H9 (cell line): ENCODE data around the gene QSOX1. TPM values are rescaled to one million over a fixed set of nuclear protein-coding genes. Genes with fewer than 3 reads are reported as not detected.

Experiments used
- DNase-seq: peaks from one replicate; pipeline ENCODE4 v3.0.0-alpha.2; 2017
- H2AFZ ChIP-seq: one replicate; pipeline ENCODE4 v1.6.1; 2013; ENCODE audit warnings: mild to moderate bottlenecking, low read length, control low read depth, moderate library complexity
- H2AK5ac ChIP-seq: 2 replicates; pipeline ENCODE4 v1.6.1; 2013; ENCODE audit warnings: low read length, control low read depth, mixed read lengths; ENCODE audit not compliant: insufficient read length
- H2BK120ac ChIP-seq: one replicate; pipeline ENCODE4 v1.6.1; 2013; ENCODE audit warnings: low read depth, mild to moderate bottlenecking, low read length, control low read depth, inconsistent platforms; ENCODE audit not compliant: poor library complexity, severe bottlenecking
- H2BK12ac ChIP-seq: 2 replicates; pipeline ENCODE4 v1.6.1; 2013; ENCODE audit warnings: low read length, control low read depth, mixed read lengths, low read depth; ENCODE audit not compliant: insufficient read length
- H2BK15ac ChIP-seq: 2 replicates; pipeline ENCODE4 v1.6.1; 2013; ENCODE audit warnings: low read depth, low read length, control low read depth
- H2BK20ac ChIP-seq: one replicate; pipeline ENCODE4 v1.6.1; 2013; ENCODE audit warnings: low read depth, mild to moderate bottlenecking, low read length, control low read depth, inconsistent platforms; ENCODE audit not compliant: poor library complexity, severe bottlenecking
- H2BK5ac ChIP-seq: 2 replicates; pipeline ENCODE4 v1.6.1; 2013; ENCODE audit warnings: low read length, control low read depth, mixed read lengths; ENCODE audit not compliant: insufficient read length
- H3K14ac ChIP-seq: 2 replicates; pipeline ENCODE4 v1.6.1; 2013; ENCODE audit warnings: low read length, control low read depth; ENCODE audit not compliant: insufficient read depth
- H3K18ac ChIP-seq: 2 replicates; pipeline ENCODE4 v1.6.1; 2013; ENCODE audit warnings: low read depth, mild to moderate bottlenecking, mixed read lengths, low read length, control low read depth; ENCODE audit not compliant: insufficient read length
- H3K23ac ChIP-seq: 2 replicates; pipeline ENCODE4 v1.6.1; 2013; ENCODE audit warnings: low read length, control low read depth, mixed read lengths, low read depth; ENCODE audit not compliant: insufficient read length
- H3K23me2 ChIP-seq: 2 replicates; pipeline ENCODE4 v1.6.1; 2013; ENCODE audit warnings: low read depth, mild to moderate bottlenecking, mixed read lengths, low read length, control low read depth; ENCODE audit not compliant: insufficient read length, poor library complexity, severe bottlenecking
- H3K27ac ChIP-seq: 2 replicates; pipeline ENCODE4 v1.5.1; 2013; ENCODE audit warnings: low read length, control low read depth, mixed read lengths, low read depth; ENCODE audit not compliant: insufficient read length
- H3K27me3 ChIP-seq: 2 replicates; pipeline ENCODE4 v1.6.1; 2013; ENCODE audit warnings: low read length, control low read depth, inconsistent platforms; ENCODE audit not compliant: insufficient read depth
- H3K4ac ChIP-seq: 2 replicates; pipeline ENCODE4 v1.6.1; 2013; ENCODE audit warnings: low read depth, mild to moderate bottlenecking, control low read depth, inconsistent platforms, low read length, moderate library complexity
- H3K4me1 ChIP-seq: 2 replicates; pipeline ENCODE4 v1.6.1; 2013; ENCODE audit warnings: low read length, control low read depth, inconsistent platforms; ENCODE audit not compliant: insufficient read depth
- H3K4me2 ChIP-seq: 2 replicates; pipeline ENCODE4 v1.6.1; 2013; ENCODE audit warnings: low read length, control low read depth, mixed read lengths; ENCODE audit not compliant: insufficient read length, insufficient read depth
- H3K56ac ChIP-seq: 2 replicates; pipeline ENCODE4 v1.6.1; 2013; ENCODE audit warnings: low read depth, mild to moderate bottlenecking, mixed read lengths, low read length, control low read depth; ENCODE audit not compliant: insufficient read length
- H3K79me1 ChIP-seq: 2 replicates; pipeline ENCODE4 v1.6.1; 2013; ENCODE audit warnings: low read depth, mild to moderate bottlenecking, moderate library complexity, low read length, control low read depth, inconsistent platforms; ENCODE audit not compliant: insufficient read depth, poor library complexity, severe bottlenecking
- H3K79me2 ChIP-seq: 2 replicates; pipeline ENCODE4 v1.6.1; 2013; ENCODE audit warnings: low read length, control low read depth, inconsistent platforms; ENCODE audit not compliant: insufficient read depth
- H3K9ac ChIP-seq: 2 replicates; pipeline ENCODE4 v1.6.1; 2013; ENCODE audit warnings: low read length, control low read depth, mixed read lengths; ENCODE audit not compliant: insufficient read length; ENCODE audit errors: extremely low read depth
- H3K9me3 ChIP-seq: one replicate; pipeline ENCODE4 v1.6.1; 2013; ENCODE audit warnings: low read depth, low read length, inconsistent platforms; ENCODE audit not compliant: control insufficient read depth
- H3T11ph ChIP-seq: one replicate; pipeline ENCODE4 v1.6.1; 2013; ENCODE audit warnings: mild to moderate bottlenecking, low read length, control low read depth, inconsistent platforms
- H4K20me1 ChIP-seq: one replicate; pipeline ENCODE4 v1.6.1; 2013; ENCODE audit not compliant: control insufficient read depth, insufficient read length, insufficient read depth
- H4K5ac ChIP-seq: 2 replicates; pipeline ENCODE4 v1.6.1; 2013; ENCODE audit warnings: low read depth, mild to moderate bottlenecking, mixed read lengths, low read length, control low read depth; ENCODE audit not compliant: insufficient read length
- H4K8ac ChIP-seq: replicated peaks from 2 replicates; pipeline ENCODE4 v1.6.1; 2013; ENCODE audit warnings: low read length, control low read depth, mixed read lengths, low read depth; ENCODE audit not compliant: insufficient read length
- H4K91ac ChIP-seq: 2 replicates; pipeline ENCODE4 v1.6.1; 2013; ENCODE audit warnings: low read depth, mild to moderate bottlenecking, moderate library complexity, mixed read lengths, low read length, control low read depth; ENCODE audit not compliant: insufficient read length
- H3K27ac Mint-ChIP-seq, 3 experiments: 2 replicates in 2 of 3; 3 replicates in 1 of 3; pipeline ENCODE4 v1.8.0; 2020 to 2021; ENCODE audit warnings: mixed read lengths in 3 of 3, mild to moderate bottlenecking in 1 of 3, moderate library complexity in 1 of 3
- H3K27me3 Mint-ChIP-seq: 2 replicates; pipeline ENCODE4 v1.8.0; 2021; ENCODE audit warnings: low read depth, mild to moderate bottlenecking, moderate library complexity, mixed read lengths
- H3K36me3 Mint-ChIP-seq, 3 experiments: 2 replicates in 2 of 3; 3 replicates in 1 of 3; pipeline ENCODE4 v1.8.0; 2020 to 2021; ENCODE audit warnings: low read depth in 3 of 3, mixed read lengths in 3 of 3; ENCODE audit not compliant: insufficient read depth in 1 of 3
- H3K4me1 Mint-ChIP-seq, 2 experiments: 2 replicates each; pipeline ENCODE4 v1.8.0; 2020; ENCODE audit warnings: mixed read lengths in 2 of 2
- H3K4me3 Mint-ChIP-seq, 2 experiments: 2 replicates in 1 of 2; 3 replicates in 1 of 2; pipeline ENCODE4 v1.8.0; 2020 to 2021; ENCODE audit warnings: mild to moderate bottlenecking in 2 of 2, mixed read lengths in 2 of 2, moderate library complexity in 1 of 2
- H3K9me3 Mint-ChIP-seq, 2 experiments: 2 replicates in 1 of 2; 3 replicates in 1 of 2; pipeline ENCODE4 v1.8.0; 2020; ENCODE audit warnings: mild to moderate bottlenecking in 2 of 2, mixed read lengths in 2 of 2, moderate library complexity in 1 of 2
- WGBS: extraction: QIAGEN DNeasy Blood & Tissue Kit; methylation state at CpG from one replicate; pipeline ENCODE4 v1.1.7; 2013; ENCODE audit warnings: missing lambda C conversion rate, low lambda C conversion rate, mixed read lengths; ENCODE audit not compliant: insufficient read length; ENCODE audit errors: extremely low coverage; 5-methylcytosine and 5-hydroxymethylcytosine counted together
- total RNA-seq: library from RNA; stranded (reverse); gene quantifications from 2 replicates; pipeline ENCODE4 v1.2.1, GENCODE V29; 2021
- TF ChIP-seq, protein P1 (sequence below): fragments of 200-600 bp; sonication (generic); conservative IDR thresholded peaks from 3 replicates; pipeline ENCODE4 v1.8.0; 2021; ENCODE audit warnings: antibody characterized with exemption, mild to moderate bottlenecking

The QSOX1 gene
- total RNA-seq, 1 experiment from 2014 or later, result 79.2 TPM

DNA sequence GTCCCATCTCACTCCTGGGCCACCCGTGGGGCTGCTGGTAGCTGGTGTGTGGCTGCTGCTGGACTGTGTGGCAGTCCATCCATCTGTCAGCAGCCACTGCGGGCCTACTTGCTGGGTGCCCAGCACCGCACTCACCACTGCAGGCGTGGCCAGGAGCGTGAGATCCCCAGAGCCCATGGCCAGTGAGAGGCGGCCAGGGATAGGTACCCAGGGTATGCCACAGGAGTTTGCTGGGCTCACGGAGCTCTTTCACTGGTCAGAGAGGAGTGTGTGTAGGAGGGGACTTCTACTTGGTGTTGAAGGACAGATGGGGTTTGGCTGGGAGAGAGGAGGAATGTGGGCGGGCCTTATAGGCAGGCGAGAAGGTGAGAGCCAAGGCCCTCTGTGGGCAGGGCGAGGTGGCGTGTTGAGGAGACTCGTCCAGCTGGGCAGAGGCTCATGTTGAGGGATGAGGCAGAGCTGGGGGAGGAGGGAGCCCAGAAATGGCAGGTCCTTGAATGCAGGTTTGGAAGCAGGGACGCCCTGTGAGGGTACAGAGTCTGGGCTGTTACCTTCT, 15.0 kb downstream of the QSOX1 start:
- Histone ChIP-seq H3K56ac (no peak overlapping the region), H3K4me2 (no peak overlapping the region), H3K23ac (no peak overlapping the region), H3K27ac (no peak overlapping the region), H3T11ph (no peak overlapping the region), H3K18ac (no peak overlapping the region), H3K4ac (no peak overlapping the region), H3K79me1 (no peaks in the 10 kb centered on the region), H2AFZ (no peak overlapping the region), H3K79me2 (no peaks in the 10 kb centered on the region), H2BK15ac (no peak overlapping the region), H3K23me2 (no peaks in the 10 kb centered on the region), H2BK5ac (no peak overlapping the region), H3K9ac (no peak overlapping the region), H3K9me3 (no peaks in the 10 kb centered on the region), H3K4me1 (peaks cover 2% of the 10 kb centered on the region; the same call in 1 of the 2 replicates), H2AK5ac (no peak overlapping the region), H3K27me3 (no peaks in the 10 kb centered on the region), H4K20me1 (no peaks in the 10 kb centered on the region), H2BK12ac (no peak overlapping the region), H4K8ac (no peak overlapping the region), H2BK20ac (no peak overlapping the region), H4K5ac (no peak overlapping the region), H3K14ac (no peak overlapping the region; the same call in 1 of the 2 replicates), H4K91ac (no peak overlapping the region), H2BK120ac (no peak overlapping the region)
- Mint-ChIP-seq H3K36me3 (peaks cover 4 to 5% (median 5%) of the 10 kb centered on the region in 3 experiments; a peak in 5 of 7 replicates), H3K4me3 (no peak overlapping the region; a peak in 1 of 5 replicates), H3K9me3 (no peaks in the 10 kb centered on the region), H3K27ac (peak overlapping the region in 1 of 3 experiments; percentile 86; a peak in 2 of 7 replicates), H3K27me3 (no peaks in the 10 kb centered on the region), H3K4me1 (peaks cover 33 to 41% of the 10 kb centered on the region in 2 experiments)
- TF ChIP-seq, protein P1, sequence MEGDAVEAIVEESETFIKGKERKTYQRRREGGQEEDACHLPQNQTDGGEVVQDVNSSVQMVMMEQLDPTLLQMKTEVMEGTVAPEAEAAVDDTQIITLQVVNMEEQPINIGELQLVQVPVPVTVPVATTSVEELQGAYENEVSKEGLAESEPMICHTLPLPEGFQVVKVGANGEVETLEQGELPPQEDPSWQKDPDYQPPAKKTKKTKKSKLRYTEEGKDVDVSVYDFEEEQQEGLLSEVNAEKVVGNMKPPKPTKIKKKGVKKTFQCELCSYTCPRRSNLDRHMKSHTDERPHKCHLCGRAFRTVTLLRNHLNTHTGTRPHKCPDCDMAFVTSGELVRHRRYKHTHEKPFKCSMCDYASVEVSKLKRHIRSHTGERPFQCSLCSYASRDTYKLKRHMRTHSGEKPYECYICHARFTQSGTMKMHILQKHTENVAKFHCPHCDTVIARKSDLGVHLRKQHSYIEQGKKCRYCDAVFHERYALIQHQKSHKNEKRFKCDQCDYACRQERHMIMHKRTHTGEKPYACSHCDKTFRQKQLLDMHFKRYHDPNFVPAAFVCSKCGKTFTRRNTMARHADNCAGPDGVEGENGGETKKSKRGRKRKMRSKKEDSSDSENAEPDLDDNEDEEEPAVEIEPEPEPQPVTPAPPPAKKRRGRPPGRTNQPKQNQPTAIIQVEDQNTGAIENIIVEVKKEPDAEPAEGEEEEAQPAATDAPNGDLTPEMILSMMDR, result no peak
- no CpG with 5 or more reads among the region's 13 CpGs for WGBS
- no peak for DNase-seq
